Gastrocnemius medialis (tissue), 4 donors: ENCODE data around the gene GPAM. TPM values are rescaled to one million over a fixed set of nuclear protein-coding genes. Genes with fewer than 3 reads are reported as not detected.

ENCODE experiments used
- ATAC-seq, 2 donors: fragments of 150-250 bp; one replicate each; pipeline ENCODE4 v1.9.1; 2016
- DNase-seq, 2 donors: peaks; one replicate each; pipeline ENCODE4 v3.0.0-alpha.2; 2019
- H3K27ac ChIP-seq, 4 donors: fragments of 200-600 bp; sonication (generic); 1 replicate in 1 of 4; 2 replicates in 3 of 4; pipeline ENCODE4 v1.5.1; 2016 to 2018; ENCODE audit warnings: mild to moderate bottlenecking in 2 of 4, moderate library complexity in 1 of 4
- H3K27me3 ChIP-seq, 3 donors: fragments of 200-600 bp; sonication (generic) in 2 of 3; 1 replicate in 1 of 3; 2 replicates in 2 of 3; pipeline versions ENCODE4 v1.5.1 to v1.6.0; 2016 to 2019; ENCODE audit warnings: mild to moderate bottlenecking in 1 of 3, moderate library complexity in 1 of 3
- H3K36me3 ChIP-seq, 2 donors: fragments of 200-600 bp; sonication (generic) in 1 of 2; one replicate each; pipeline ENCODE4 v1.5.1; 2017 to 2018
- H3K4me1 ChIP-seq, 2 donors: fragments of 200-600 bp; sonication (generic) in 1 of 2; one replicate each; pipeline ENCODE4 v1.5.1; 2016 to 2017; ENCODE audit warnings: mild to moderate bottlenecking in 2 of 2
- H3K4me3 ChIP-seq, 4 donors: fragments of 200-600 bp; sonication (generic) in 3 of 4; 1 replicate in 1 of 4; 2 replicates in 3 of 4; pipeline ENCODE4 v1.5.1; 2016 to 2019; ENCODE audit warnings: mild to moderate bottlenecking in 2 of 4
- H3K9me3 ChIP-seq, 3 donors: fragments of 200-600 bp; sonication (generic) in 2 of 3; 1 replicate in 1 of 3; 2 replicates in 2 of 3; pipeline ENCODE4 v1.5.1; 2016 to 2019
- CTCF ChIP-seq, 5 experiments: fragments of 450-650 bp in 3 of 5; fragments of 200-600 bp in 2 of 5; sonication (generic) in 2 of 5; IDR thresholded peaks in 4 of 5; conservative IDR thresholded peaks in 1 of 5; 1 replicate in 4 of 5; 2 replicates in 1 of 5; pipeline ENCODE4 v1.5.1; 2016 to 2019; ENCODE audit warnings: antibody characterized with exemption in 5 of 5, mild to moderate bottlenecking in 3 of 5, moderate library complexity in 3 of 5
- POLR2A ChIP-seq, 2 donors: fragments of 450-650 bp; IDR thresholded peaks; one replicate each; pipeline ENCODE4 v1.6.1; 2017; ENCODE audit warnings: antibody characterized with exemption in 2 of 2, mild to moderate bottlenecking in 2 of 2, moderate library complexity in 2 of 2
- in situ Hi-C, 4 donors: fragments of 200-750 bp; cut with MboI; loops; one replicate each; pipeline versions ENCODE4 v1.15.0 to v1.8.0; 2017; ENCODE audit warnings: low sequenced_read_pairs in 4 of 4
- intact Hi-C: fragments of 100-400 bp; cut with DNase I; formaldehyde crosslinking; loops from one replicate; pipeline ENCODE4 v1.15.1; 2023; ENCODE audit warnings: low total_unique reads
- total RNA-seq, 4 donors: library from RNA; depleted of rRNA; stranded (reverse); fragments of >200 nt; gene quantifications; one replicate each; pipeline versions ENCODE4 v1.1.0 to v1.2.3, GENCODE V29; 2016

GPAM gene
- total RNA-seq, 4 donors from 2014 or later = 4.0 to 9.0 (median 4.6) TPM

- Histone ChIP-seq H3K9me3 (no peaks in the 10 kb centered on the region), H3K4me1 (no peaks in the 10 kb centered on the region), H3K4me3 (no peak overlapping the region), H3K27ac (no peak overlapping the region), H3K36me3 (peaks cover 0 to 8% of the 10 kb centered on the region in 2 donors), H3K27me3 (no peaks in the 10 kb centered on the region)
- no peak for TF ChIP-seq POLR2A (IDR thresholded peaks at IDR 0.05)
- no peak for TF ChIP-seq CTCF (IDR thresholded peaks at IDR 0.05 in 4 of 5, conservative IDR thresholded peaks at IDR 0.05 in 1 of 5)
- intact Hi-C loops (no loop called here), in situ Hi-C loops (loop anchor here in 2 of 4 donors (25.0 kb wide), 1 partner anchor 384 kb away; no protein-coding TSS in a partner anchor)
- DNase-seq (no peak), ATAC-seq (no peak)
Measured at GRCh38 chr10:112146799-112147198, 36.8 kb downstream of the GPAM start.

- no peak for DNase-seq
- in situ Hi-C loops (loop anchor here in 2 of 4 donors (25.0 kb wide), 1 partner anchor 383 kb away; no protein-coding TSS in a partner anchor), intact Hi-C loops (no loop called here)
- no peak overlapping the region for H3K4me3 ChIP-seq
- TF ChIP-seq CTCF (IDR thresholded peaks at IDR 0.05 in 4 of 5, conservative IDR thresholded peaks at IDR 0.05 in 1 of 5) (no peak), POLR2A (IDR thresholded peaks at IDR 0.05) (no peak)
- no peaks in the 10 kb centered on the region for H3K27me3 ChIP-seq
- H3K9me3 ChIP-seq = no peaks in the 10 kb centered on the region
- no peak for ATAC-seq
- no peak overlapping the region for H3K27ac ChIP-seq
- no peaks in the 10 kb centered on the region for H3K4me1 ChIP-seq
- peaks cover 0 to 8% of the 10 kb centered on the region in 2 donors for H3K36me3 ChIP-seq
Measured at GRCh38 chr10:112145263-112145662, 38.3 kb downstream of the GPAM start.

GRCh38 chr10:112143420-112143819 is 40.1 kb downstream of the GPAM start:
- ATAC-seq (no peak), DNase-seq (no peak)
- Histone ChIP-seq H3K4me1 (no peaks in the 10 kb centered on the region), H3K36me3 (no peaks in the 10 kb centered on the region), H3K27me3 (no peaks in the 10 kb centered on the region), H3K27ac (no peak overlapping the region), H3K9me3 (no peaks in the 10 kb centered on the region), H3K4me3 (no peak overlapping the region)
- intact Hi-C loops (no loop called here), in situ Hi-C loops (loop anchor here in 2 of 4 donors (25.0 kb wide), 1 partner anchor 381 kb away; no protein-coding TSS in a partner anchor)
- no peak for TF ChIP-seq POLR2A (IDR thresholded peaks at IDR 0.05)
- TF ChIP-seq CTCF (IDR thresholded peaks at IDR 0.05 in 4 of 5, conservative IDR thresholded peaks at IDR 0.05 in 1 of 5) = no peak

- TF ChIP-seq POLR2A (IDR thresholded peaks at IDR 0.05) (no peak), CTCF (IDR thresholded peaks at IDR 0.05 in 4 of 5, conservative IDR thresholded peaks at IDR 0.05 in 1 of 5) (no peak)
- DNase-seq (no peak), ATAC-seq (no peak)
- Histone ChIP-seq H3K27me3 (no peaks in the 10 kb centered on the region), H3K27ac (no peak overlapping the region), H3K36me3 (no peaks in the 10 kb centered on the region), H3K9me3 (no peaks in the 10 kb centered on the region), H3K4me3 (no peak overlapping the region), H3K4me1 (no peaks in the 10 kb centered on the region)
- in situ Hi-C loops (loop anchor here in 2 of 4 donors (25.0 kb wide), 1 partner anchor 379 kb away; no protein-coding TSS in a partner anchor), intact Hi-C loops (no loop called here)
Measured at GRCh38 chr10:112141292-112141691, 42.3 kb downstream of the GPAM start.
